ENCODE data around the gene ELK3. TPM values are rescaled to one million over a fixed set of nuclear protein-coding genes. Genes with fewer than 3 reads are reported as not detected.

The ELK3 gene
- total RNA-seq, 1 donor from 2014 or later, result 5.3 TPM

DNA sequence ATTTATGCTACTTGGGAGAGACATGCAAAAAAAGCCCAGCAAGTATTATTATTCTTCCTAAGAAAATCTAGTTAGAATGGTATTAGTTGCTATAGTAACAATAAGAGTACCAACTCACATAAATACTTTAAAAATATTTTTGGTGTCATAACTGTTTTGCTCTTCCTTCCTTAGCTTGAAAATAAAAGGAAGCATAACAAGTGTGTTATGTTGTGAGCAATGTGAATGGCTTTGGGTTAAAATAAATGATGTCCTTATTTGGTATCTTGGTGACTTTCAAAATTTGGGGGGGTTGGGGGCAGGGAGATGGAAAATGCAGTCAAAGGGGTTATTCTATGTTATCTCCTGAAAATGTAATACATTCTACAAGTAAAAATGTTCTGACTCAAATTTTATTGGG is 91.0 kb downstream of the ELK3 start:
- FAIRE-seq (no peak), DNase-seq (ENCODE audit: low read depth) (no peak)
- H3K36me3 ChIP-seq (ENCODE audit: control insufficient read depth, insufficient read depth, low read length), result peaks cover 10% of the 10 kb centered on the region
- no peak overlapping the region for H3K4me3 ChIP-seq (ENCODE audit: low read depth, low read length)
- no peak for TF ChIP-seq CTCF (IDR thresholded peaks at IDR 0.05; ENCODE audit: insufficient read depth, low read length, severe bottlenecking)
- no peaks in the 10 kb centered on the region for H3K27me3 ChIP-seq (ENCODE audit: control insufficient read depth, insufficient read depth, low read length)

DNA sequence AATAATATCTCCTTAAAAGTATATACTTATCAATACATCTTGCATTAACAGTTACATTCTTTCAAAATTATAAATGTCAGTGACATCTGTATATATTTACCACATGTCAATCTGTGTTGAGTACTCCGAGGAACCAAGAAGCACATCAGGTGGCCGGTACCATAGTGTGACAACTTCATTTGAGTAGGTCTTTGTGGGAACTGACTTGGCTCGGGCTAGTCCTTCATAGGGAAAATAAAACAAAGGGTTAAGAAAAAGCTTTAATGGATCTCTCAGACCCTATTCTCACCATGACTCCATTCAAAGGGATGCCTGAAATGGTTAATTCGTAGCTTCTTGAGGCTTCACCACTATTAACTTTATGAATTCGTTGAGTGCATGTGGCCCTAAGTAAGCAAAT is 94.9 kb downstream of the ELK3 start:
- no peak for TF ChIP-seq CTCF (IDR thresholded peaks at IDR 0.05; ENCODE audit: insufficient read depth, low read length, severe bottlenecking)
- FAIRE-seq (no peak), DNase-seq (ENCODE audit: low read depth) (no peak)
- Histone ChIP-seq H3K27me3 (ENCODE audit: control insufficient read depth, insufficient read depth, low read length) (no peaks in the 10 kb centered on the region), H3K4me3 (ENCODE audit: low read depth, low read length) (no peak overlapping the region), H3K36me3 (ENCODE audit: control insufficient read depth, insufficient read depth, low read length) (peaks cover 6% of the 10 kb centered on the region)

DNA sequence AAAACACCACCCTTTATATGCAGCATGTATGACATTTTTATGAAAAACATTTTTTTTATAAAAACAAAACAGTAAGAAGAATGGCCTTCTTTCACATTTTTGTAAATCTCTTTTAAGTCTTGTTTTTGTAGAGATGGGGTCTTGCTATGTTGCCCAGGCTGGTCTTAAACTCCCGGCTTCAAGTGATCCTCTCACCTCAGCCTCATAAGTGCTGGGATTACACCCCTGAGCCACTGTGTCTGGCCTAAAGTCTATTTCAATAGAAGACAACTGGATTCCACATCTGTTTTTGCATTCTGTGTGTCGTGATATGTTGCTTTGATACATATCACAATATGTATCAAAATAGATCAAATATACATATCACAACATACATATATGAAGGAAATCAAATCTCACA is 98.9 kb downstream of the ELK3 start:
- TF ChIP-seq CTCF (IDR thresholded peaks at IDR 0.05; ENCODE audit: insufficient read depth, low read length, severe bottlenecking), result no peak
- H3K27me3 ChIP-seq (ENCODE audit: control insufficient read depth, insufficient read depth, low read length), result no peaks in the 10 kb centered on the region
- no peak for DNase-seq (ENCODE audit: low read depth)
- peaks cover 3% of the 10 kb centered on the region for H3K36me3 ChIP-seq (ENCODE audit: control insufficient read depth, insufficient read depth, low read length)
- no peak for FAIRE-seq
- H3K4me3 ChIP-seq (ENCODE audit: low read depth, low read length), result no peak overlapping the region

DNA sequence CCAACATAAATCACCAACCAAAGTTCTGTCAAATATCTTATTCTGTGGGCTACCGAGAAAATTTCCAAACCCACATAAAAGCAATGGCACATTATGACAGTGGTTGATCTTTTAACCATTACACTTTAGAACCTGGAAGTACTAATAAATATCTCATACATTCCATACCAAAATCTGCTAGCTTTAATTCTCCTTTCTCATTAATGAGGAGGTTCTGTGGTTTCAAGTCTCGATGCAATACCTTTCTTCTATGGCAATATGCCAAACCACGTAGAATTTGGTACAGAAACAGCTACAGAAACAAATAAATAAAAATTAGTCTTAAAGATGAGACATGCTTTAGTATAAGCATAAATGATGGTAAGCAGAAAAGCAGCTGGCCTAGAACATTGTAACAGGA is 100.7 kb downstream of the ELK3 start:
- no peak for TF ChIP-seq CTCF (IDR thresholded peaks at IDR 0.05; ENCODE audit: insufficient read depth, low read length, severe bottlenecking)
- FAIRE-seq (no peak), DNase-seq (ENCODE audit: low read depth) (no peak)
- Histone ChIP-seq H3K27me3 (ENCODE audit: control insufficient read depth, insufficient read depth, low read length) (no peaks in the 10 kb centered on the region), H3K36me3 (ENCODE audit: control insufficient read depth, insufficient read depth, low read length) (peaks cover 1% of the 10 kb centered on the region), H3K4me3 (ENCODE audit: low read depth, low read length) (no peak overlapping the region)

GRCh38 chr12:96295532-96296160 is 101.5 kb downstream of the ELK3 start:
- no peak overlapping the region for H3K4me3 ChIP-seq (ENCODE audit: low read depth, low read length)
- DNase-seq (ENCODE audit: low read depth), result no peak
- no peak for FAIRE-seq
- H3K27me3 ChIP-seq (ENCODE audit: control insufficient read depth, insufficient read depth, low read length), result no peaks in the 10 kb centered on the region
- no peak for TF ChIP-seq CTCF (IDR thresholded peaks at IDR 0.05; ENCODE audit: insufficient read depth, low read length, severe bottlenecking)
- H3K36me3 ChIP-seq (ENCODE audit: control insufficient read depth, insufficient read depth, low read length), result peaks cover 1% of the 10 kb centered on the region

DNA sequence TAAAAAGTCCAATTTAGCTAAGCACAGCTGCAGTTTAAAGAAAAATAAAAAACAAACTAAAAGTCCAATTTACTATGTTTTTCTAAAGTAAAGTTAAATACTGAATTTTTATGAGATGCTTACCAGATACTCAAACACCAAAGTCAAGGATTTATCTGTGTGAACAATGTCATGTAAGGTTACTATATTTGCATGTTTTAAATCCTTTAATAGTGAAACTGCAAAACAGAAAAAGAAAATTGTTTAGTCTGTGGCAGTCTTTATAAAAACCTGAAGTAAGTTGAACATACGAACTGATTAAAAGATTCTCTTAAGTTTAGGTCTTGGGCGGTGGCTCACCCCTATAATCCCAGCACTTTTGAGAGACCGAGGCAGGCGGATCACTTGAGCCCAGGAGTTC is 103.3 kb downstream of the ELK3 start:
- Histone ChIP-seq H3K4me3 (ENCODE audit: low read depth, low read length) (no peak overlapping the region), H3K36me3 (ENCODE audit: control insufficient read depth, insufficient read depth, low read length) (peaks cover 1% of the 10 kb centered on the region), H3K27me3 (ENCODE audit: control insufficient read depth, insufficient read depth, low read length) (no peaks in the 10 kb centered on the region)
- no peak for DNase-seq (ENCODE audit: low read depth)
- TF ChIP-seq CTCF (IDR thresholded peaks at IDR 0.05; ENCODE audit: insufficient read depth, low read length, severe bottlenecking), result no peak
- FAIRE-seq, result no peak

All from bronchial epithelial cell (primary cell).